ENCODE results near the gene DDA1. TPM values are rescaled to one million over a fixed set of nuclear protein-coding genes. Genes with fewer than 3 reads are reported as not detected.
A peak's percentile ranks its signal among the peaks of the same experiment; 100 is the strongest.

DDA1 gene
- polyA plus RNA-seq (2013, experiment 1 of 2), result 87.4 TPM
- polyA plus RNA-seq (2013, experiment 2 of 2), result 85.3 TPM

DNA sequence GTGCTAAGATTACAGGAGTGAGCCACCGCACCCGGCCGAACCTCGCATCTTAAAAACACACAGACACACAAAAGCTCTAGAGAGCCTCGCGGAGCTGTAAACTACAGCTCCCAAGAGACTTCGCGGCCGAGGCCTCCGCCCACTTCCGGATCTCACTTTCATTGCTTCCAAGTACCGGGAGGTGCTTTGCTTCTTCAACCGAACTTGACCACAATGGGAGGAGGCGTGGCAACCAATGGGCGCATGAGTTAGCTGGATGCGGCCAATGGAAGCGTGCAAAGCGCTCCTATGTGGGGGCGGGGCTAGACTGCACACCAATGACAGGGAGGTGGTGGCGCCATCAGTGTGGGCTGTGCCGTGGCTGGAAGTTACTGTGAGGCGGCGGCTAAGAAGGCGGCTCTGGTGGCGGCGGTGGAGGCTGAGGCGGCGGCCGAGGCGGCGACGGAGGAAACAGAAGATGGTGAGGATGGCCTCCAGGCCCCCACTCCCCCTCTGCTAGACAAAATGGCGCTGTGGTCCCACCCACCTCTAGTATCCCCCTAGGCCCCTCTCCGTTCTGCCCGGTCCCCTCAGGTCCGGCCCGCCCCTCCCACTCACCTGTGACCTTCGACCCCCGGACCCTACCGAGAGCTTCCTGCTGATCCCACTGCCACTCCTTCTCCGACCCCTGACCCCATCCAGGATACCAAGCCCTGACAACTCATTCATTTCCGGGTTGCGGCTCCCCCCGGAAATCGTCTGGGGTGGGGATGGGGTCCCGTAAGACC, at the start of gene DDA1:
TSS of gene DDA1 (plus strand) at position 366 of the 767 bp plus-strand sequence. CDS start at position 458, 92 bp downstream.
- no CpG with 5 or more reads among the region's 46 CpGs for WGBS (ENCODE audit: extremely low coverage, insufficient coverage, low lambda C conversion rate)
- H3K27ac ChIP-seq (ENCODE audit: low read depth, low read length), result peak within 1 kb of the TSS; percentile 51
- no peaks in the 10 kb centered on the region for H3K27me3 ChIP-seq (ENCODE audit: insufficient read depth, low read length, poor library complexity)
- H3K36me3 ChIP-seq (ENCODE audit: control insufficient read depth, insufficient read depth, low read length), result no peaks in the 10 kb centered on the region
- H2BK120ac ChIP-seq (ENCODE audit: low read depth, low read length), result no peak within 1 kb of the TSS
- H3K23ac ChIP-seq (ENCODE audit: low read length), result no peak within 1 kb of the TSS
- peaks cover 17% of the 10 kb centered on the region for H3K79me1 ChIP-seq (ENCODE audit: low read length)
- H3K18ac ChIP-seq (ENCODE audit: low read length), result peak within 1 kb of the TSS; percentile 44
- peak within 1 kb of the TSS; percentile 19 for H2BK5ac ChIP-seq (ENCODE audit: low read length)
- H4K5ac ChIP-seq (ENCODE audit: low read length), result no peak within 1 kb of the TSS
- no peak within 1 kb of the TSS for H2BK15ac ChIP-seq (replicated peaks; ENCODE audit: low read depth)
- H4K8ac ChIP-seq (ENCODE audit: low read depth, low read length), result no peak within 1 kb of the TSS
- H3K4me2 ChIP-seq (ENCODE audit: low read length), result peak within 1 kb of the TSS; percentile 77
- peaks cover 22% of the 10 kb centered on the region for H3K79me2 ChIP-seq (ENCODE audit: control insufficient read depth, insufficient read depth, low read length)
- H2AK5ac ChIP-seq (ENCODE audit: low read length), result no peak within 1 kb of the TSS
- DNase-seq, result peak; percentile 100
- peak within 1 kb of the TSS; percentile 96 for H3K56ac ChIP-seq (ENCODE audit: low read length)
- no peak within 1 kb of the TSS for H3K4ac ChIP-seq (ENCODE audit: low read depth, low read length)
- H3K4me1 ChIP-seq (ENCODE audit: control insufficient read depth, low read depth, low read length), result peaks cover 3% of the 10 kb centered on the region
- H3K9ac ChIP-seq (ENCODE audit: low read length), result peak within 1 kb of the TSS; percentile 90
- H3K4me3 ChIP-seq (ENCODE audit: low read length), result peak within 1 kb of the TSS; percentile 57

DNA sequence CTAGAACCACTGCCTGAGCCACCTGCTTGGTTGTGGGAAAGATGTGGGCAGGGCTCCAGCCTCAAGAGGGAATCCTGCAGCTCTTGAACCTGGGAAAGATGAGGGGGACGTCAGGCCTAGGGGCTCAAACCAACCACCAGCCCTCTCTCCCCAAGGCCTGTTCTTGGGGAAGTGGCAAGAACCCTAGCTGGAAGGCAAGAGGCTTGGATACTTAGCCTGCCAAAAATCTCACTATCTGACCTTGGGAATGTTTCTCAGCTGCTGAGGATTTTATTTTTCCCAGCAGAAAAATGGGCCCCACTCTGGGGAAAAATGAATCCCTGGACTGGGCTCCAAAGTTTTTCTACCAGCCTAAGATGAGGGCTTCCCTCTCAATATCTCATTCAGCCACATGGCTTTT, 49.4 kb upstream of the DDA1 start:
- Histone ChIP-seq H2BK15ac (replicated peaks; ENCODE audit: low read depth) (no peak overlapping the region), H3K27ac (ENCODE audit: low read depth, low read length) (no peak overlapping the region), H3K56ac (ENCODE audit: low read length) (no peak overlapping the region), H3K36me3 (ENCODE audit: control insufficient read depth, insufficient read depth, low read length) (no peaks in the 10 kb centered on the region), H3K79me1 (ENCODE audit: low read length) (no peaks in the 10 kb centered on the region), H4K5ac (ENCODE audit: low read length) (no peak overlapping the region), H3K4ac (ENCODE audit: low read depth, low read length) (no peak overlapping the region), H3K4me3 (ENCODE audit: low read length) (no peak overlapping the region), H3K27me3 (ENCODE audit: insufficient read depth, low read length, poor library complexity) (no peaks in the 10 kb centered on the region), H4K8ac (ENCODE audit: low read depth, low read length) (no peak overlapping the region), H3K9ac (ENCODE audit: low read length) (no peak overlapping the region), H3K23ac (ENCODE audit: low read length) (no peak overlapping the region), H3K18ac (ENCODE audit: low read length) (no peak overlapping the region), H2BK5ac (ENCODE audit: low read length) (no peak overlapping the region), H3K4me1 (ENCODE audit: control insufficient read depth, low read depth, low read length) (peaks cover 2% of the 10 kb centered on the region), H2BK120ac (ENCODE audit: low read depth, low read length) (no peak overlapping the region), H2AK5ac (ENCODE audit: low read length) (no peak overlapping the region), H3K79me2 (ENCODE audit: control insufficient read depth, insufficient read depth, low read length) (no peaks in the 10 kb centered on the region), H3K4me2 (ENCODE audit: low read length) (no peak overlapping the region)
- no peak for DNase-seq
- WGBS (ENCODE audit: extremely low coverage, insufficient coverage, low lambda C conversion rate), result no CpG with 5 or more reads among the region's 1 CpG

DNA sequence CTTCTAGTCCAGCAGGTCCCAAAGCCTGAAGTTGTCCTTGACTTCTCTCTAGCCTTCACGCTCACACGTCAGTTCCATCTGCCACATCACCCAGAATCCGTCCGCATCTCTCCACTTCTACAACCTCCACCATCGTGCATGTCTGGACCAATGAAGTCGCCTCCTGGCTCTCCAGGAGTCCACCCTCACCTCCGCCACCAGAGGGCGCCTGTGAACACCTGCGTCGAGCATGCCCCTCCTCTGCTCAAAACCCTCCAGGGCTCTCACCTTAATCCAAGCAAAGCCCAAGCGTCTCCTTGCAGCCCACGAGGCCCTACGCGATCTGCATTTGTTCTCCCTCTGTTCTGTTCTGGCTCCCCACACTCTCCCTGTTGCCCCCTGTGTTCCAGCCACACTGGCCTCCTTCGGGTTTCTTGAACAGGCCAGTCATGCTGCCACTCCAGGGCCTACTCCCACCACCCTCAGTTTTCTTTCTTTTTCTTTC, 48.5 kb upstream of the DDA1 start:
- H2BK15ac ChIP-seq (replicated peaks; ENCODE audit: low read depth), result no peak overlapping the region
- no peak overlapping the region for H2BK5ac ChIP-seq (ENCODE audit: low read length)
- no peak overlapping the region for H2BK120ac ChIP-seq (ENCODE audit: low read depth, low read length)
- no peak overlapping the region for H4K5ac ChIP-seq (ENCODE audit: low read length)
- no peaks in the 10 kb centered on the region for H3K79me2 ChIP-seq (ENCODE audit: control insufficient read depth, insufficient read depth, low read length)
- no peak overlapping the region for H3K9ac ChIP-seq (ENCODE audit: low read length)
- no CpG with 5 or more reads among the region's 15 CpGs for WGBS (ENCODE audit: extremely low coverage, insufficient coverage, low lambda C conversion rate)
- no peak overlapping the region for H3K18ac ChIP-seq (ENCODE audit: low read length)
- H2AK5ac ChIP-seq (ENCODE audit: low read length), result no peak overlapping the region
- DNase-seq, result peak; percentile 96
- no peaks in the 10 kb centered on the region for H3K27me3 ChIP-seq (ENCODE audit: insufficient read depth, low read length, poor library complexity)
- H3K4me1 ChIP-seq (ENCODE audit: control insufficient read depth, low read depth, low read length), result peaks cover 2% of the 10 kb centered on the region
- no peaks in the 10 kb centered on the region for H3K79me1 ChIP-seq (ENCODE audit: low read length)
- no peak overlapping the region for H3K23ac ChIP-seq (ENCODE audit: low read length)
- peak overlapping the region; percentile 74 for H3K56ac ChIP-seq (ENCODE audit: low read length)
- H3K4ac ChIP-seq (ENCODE audit: low read depth, low read length), result no peak overlapping the region
- no peak overlapping the region for H3K4me2 ChIP-seq (ENCODE audit: low read length)
- no peak overlapping the region for H4K8ac ChIP-seq (ENCODE audit: low read depth, low read length)
- no peak overlapping the region for H3K4me3 ChIP-seq (ENCODE audit: low read length)
- no peaks in the 10 kb centered on the region for H3K36me3 ChIP-seq (ENCODE audit: control insufficient read depth, insufficient read depth, low read length)
- H3K27ac ChIP-seq (ENCODE audit: low read depth, low read length), result no peak overlapping the region

DNA sequence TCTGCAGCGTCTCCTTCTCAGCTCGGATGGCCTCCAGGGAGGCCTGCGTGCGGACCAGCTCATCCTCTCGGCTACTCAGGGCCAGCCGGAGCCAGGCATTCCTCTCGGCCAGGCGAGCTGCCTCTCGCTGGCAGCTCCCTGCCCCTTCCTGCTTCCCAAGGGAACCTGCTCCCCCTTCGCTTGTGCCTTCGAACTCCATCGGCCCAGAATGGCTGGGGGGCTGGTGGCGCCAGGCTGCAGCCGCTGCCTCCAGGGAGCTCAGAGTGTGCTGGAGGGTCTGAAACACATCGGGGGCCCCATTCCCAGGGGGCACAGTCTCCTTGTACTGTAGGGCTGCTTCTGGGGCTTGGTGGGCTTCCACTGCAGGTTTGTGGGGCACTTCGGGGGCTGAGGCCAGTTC, 46.8 kb upstream of the DDA1 start:
- no peaks in the 10 kb centered on the region for H3K36me3 ChIP-seq (ENCODE audit: control insufficient read depth, insufficient read depth, low read length)
- no CpG with 5 or more reads among the region's 16 CpGs for WGBS (ENCODE audit: extremely low coverage, insufficient coverage, low lambda C conversion rate)

GRCh38 chr19:17263712-17264640, 45.4 kb upstream of the DDA1 start:
- Histone ChIP-seq H3K4me3 (ENCODE audit: low read length) (no peak overlapping the region), H3K9ac (ENCODE audit: low read length) (peak overlapping the region; percentile 61), H3K4ac (ENCODE audit: low read depth, low read length) (no peak overlapping the region), H3K56ac (ENCODE audit: low read length) (peak overlapping the region; percentile 81), H2AK5ac (ENCODE audit: low read length) (peak overlapping the region; percentile 71), H4K5ac (ENCODE audit: low read length) (peak overlapping the region; percentile 47), H3K27me3 (ENCODE audit: insufficient read depth, low read length, poor library complexity) (no peaks in the 10 kb centered on the region), H2BK120ac (ENCODE audit: low read depth, low read length) (no peak overlapping the region), H3K4me1 (ENCODE audit: control insufficient read depth, low read depth, low read length) (peaks cover 2% of the 10 kb centered on the region), H3K79me1 (ENCODE audit: low read length) (no peaks in the 10 kb centered on the region), H3K27ac (ENCODE audit: low read depth, low read length) (no peak overlapping the region), H3K36me3 (ENCODE audit: control insufficient read depth, insufficient read depth, low read length) (no peaks in the 10 kb centered on the region), H3K18ac (ENCODE audit: low read length) (peak overlapping the region; percentile 5), H4K8ac (ENCODE audit: low read depth, low read length) (no peak overlapping the region), H3K23ac (ENCODE audit: low read length) (no peak overlapping the region), H2BK5ac (ENCODE audit: low read length) (no peak overlapping the region), H3K79me2 (ENCODE audit: control insufficient read depth, insufficient read depth, low read length) (peaks cover 3% of the 10 kb centered on the region), H2BK15ac (replicated peaks; ENCODE audit: low read depth) (no peak overlapping the region), H3K4me2 (ENCODE audit: low read length) (no peak overlapping the region)
- DNase-seq, result no peak
- whole genome bisulfite sequencing (ENCODE audit: extremely low coverage, insufficient coverage, low lambda C conversion rate), result no CpG with 5 or more reads among the region's 23 CpGs

More for the DNA sequence above, 46.8 kb upstream of the DDA1 start:
- no peaks in the 10 kb centered on the region for H3K79me2 ChIP-seq (ENCODE audit: control insufficient read depth, insufficient read depth, low read length)
- H4K8ac ChIP-seq (ENCODE audit: low read depth, low read length), result no peak overlapping the region
- H3K56ac ChIP-seq (ENCODE audit: low read length), result no peak overlapping the region
- no peak overlapping the region for H4K5ac ChIP-seq (ENCODE audit: low read length)
- H2AK5ac ChIP-seq (ENCODE audit: low read length), result no peak overlapping the region
- H3K27ac ChIP-seq (ENCODE audit: low read depth, low read length), result no peak overlapping the region
- no peak overlapping the region for H2BK120ac ChIP-seq (ENCODE audit: low read depth, low read length)
- H3K18ac ChIP-seq (ENCODE audit: low read length), result no peak overlapping the region
- H2BK5ac ChIP-seq (ENCODE audit: low read length), result no peak overlapping the region
- no peak overlapping the region for H3K4ac ChIP-seq (ENCODE audit: low read depth, low read length)
- H2BK15ac ChIP-seq (replicated peaks; ENCODE audit: low read depth), result no peak overlapping the region
- no peaks in the 10 kb centered on the region for H3K27me3 ChIP-seq (ENCODE audit: insufficient read depth, low read length, poor library complexity)
- H3K9ac ChIP-seq (ENCODE audit: low read length), result no peak overlapping the region
- no peak overlapping the region for H3K4me2 ChIP-seq (ENCODE audit: low read length)
- no peak overlapping the region for H3K23ac ChIP-seq (ENCODE audit: low read length)
- H3K79me1 ChIP-seq (ENCODE audit: low read length), result no peaks in the 10 kb centered on the region
- DNase-seq, result no peak
- no peak overlapping the region for H3K4me3 ChIP-seq (ENCODE audit: low read length)
- peaks cover 2% of the 10 kb centered on the region for H3K4me1 ChIP-seq (ENCODE audit: control insufficient read depth, low read depth, low read length)
